MM.1S (cell line): Measurements from ENCODE around the gene P4HTM.

Experiments used
- DNase-seq: peaks from one replicate; pipeline ENCODE4 v3.0.0-alpha.2; 2015
- H2AFZ ChIP-seq: fragments of 300-600 bp; sonication (generic); 2 replicates; pipeline ENCODE4 v1.6.0; 2016; ENCODE audit warnings: antibody characterized with exemption, low read length
- H3F3A ChIP-seq: fragments of 300-600 bp; sonication (generic); 2 replicates; pipeline ENCODE4 v1.6.1; 2016; ENCODE audit warnings: mild to moderate bottlenecking, antibody characterized with exemption, low read length, moderate library complexity, mixed read lengths; ENCODE audit not compliant: insufficient read depth
- H3K27ac ChIP-seq: fragments of 300-600 bp; sonication (generic); 2 replicates; pipeline ENCODE4 v1.5.1; 2016; ENCODE audit warnings: mild to moderate bottlenecking, low read length
- H3K27me3 ChIP-seq: fragments of 300-600 bp; sonication (generic); replicated peaks from 2 replicates; pipeline ENCODE4 v1.6.0; 2016; ENCODE audit warnings: low read length; ENCODE audit not compliant: insufficient read depth
- H3K36me3 ChIP-seq: fragments of 300-600 bp; sonication (generic); replicated peaks from 2 replicates; pipeline ENCODE4 v1.6.1; 2016; ENCODE audit warnings: mild to moderate bottlenecking, low read length, mixed read lengths; ENCODE audit not compliant: insufficient read depth
- H3K4me1 ChIP-seq: fragments of 300-600 bp; sonication (generic); 2 replicates; pipeline ENCODE4 v1.6.1; 2016; ENCODE audit warnings: low read length, mixed read lengths
- H3K4me2 ChIP-seq: fragments of 300-600 bp; sonication (generic); 2 replicates; pipeline ENCODE4 v1.6.0; 2016; ENCODE audit warnings: low read depth, low read length
- H3K4me3 ChIP-seq: fragments of 300-600 bp; sonication (generic); 2 replicates; pipeline ENCODE4 v1.5.1; 2016; ENCODE audit warnings: low read length, mixed read lengths
- H3K79me2 ChIP-seq: fragments of 300-600 bp; sonication (generic); 2 replicates; pipeline ENCODE4 v1.6.1; 2016; ENCODE audit warnings: mixed run types, low read length, mixed read lengths
- H3K9ac ChIP-seq: fragments of 300-600 bp; sonication (generic); 2 replicates; pipeline ENCODE4 v1.6.1; 2016; ENCODE audit warnings: low read length, mixed read lengths
- H3K9me2 ChIP-seq: fragments of 300-600 bp; sonication (generic); replicated peaks from 2 replicates; pipeline ENCODE4 v1.6.1; 2016; ENCODE audit warnings: mild to moderate bottlenecking, low read length, mixed read lengths; ENCODE audit not compliant: insufficient read depth
- H3K9me3 ChIP-seq: fragments of 300-600 bp; sonication (generic); replicated peaks from 2 replicates; pipeline ENCODE4 v1.6.1; 2016; ENCODE audit warnings: mild to moderate bottlenecking, low read length, mixed read lengths; ENCODE audit not compliant: insufficient read depth
- H4K20me1 ChIP-seq: fragments of 300-600 bp; sonication (generic); 2 replicates; pipeline ENCODE4 v1.6.1; 2016; ENCODE audit warnings: mild to moderate bottlenecking, low read length, moderate library complexity, mixed read lengths; ENCODE audit not compliant: insufficient read depth
- CTCF ChIP-seq: fragments of 300-600 bp; sonication (generic); IDR thresholded peaks from 2 replicates; pipeline ENCODE4 v1.5.1; 2016; ENCODE audit warnings: antibody characterized with exemption, low read length, mixed read lengths
- EZH2 ChIP-seq: fragments of 300-600 bp; sonication (generic); optimal IDR thresholded peaks from 2 replicates; pipeline ENCODE3; 2017; ENCODE audit warnings: low read depth, mild to moderate bottlenecking, antibody characterized with exemption, low read length, mixed read lengths
- EZH2phosphoT487 ChIP-seq: fragments of 300-600 bp; sonication (generic); IDR thresholded peaks from 2 replicates; pipeline ENCODE4 v1.6.1; 2018; ENCODE audit warnings: antibody characterized with exemption, low read length

P4HTM gene

DNA sequence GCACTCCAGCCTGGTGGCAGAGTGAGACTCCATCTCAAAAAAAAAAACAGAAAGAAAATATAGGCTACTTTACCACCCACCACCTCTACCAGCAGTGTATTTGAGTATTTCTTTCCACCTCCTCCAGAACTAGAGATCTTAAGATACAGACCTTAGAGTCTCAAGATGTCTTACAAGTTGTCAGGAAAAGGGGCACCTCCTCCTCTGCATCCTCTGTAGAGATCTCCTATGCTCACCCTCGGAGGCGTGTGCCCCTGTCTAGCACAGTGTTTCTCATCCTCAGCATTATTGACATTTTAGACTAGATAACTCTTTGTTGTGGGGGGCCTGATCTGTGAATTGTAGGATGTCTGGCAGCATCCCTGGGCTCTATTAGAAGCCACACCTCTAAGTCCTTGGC is 27.7 kb upstream of the P4HTM start:
- Histone ChIP-seq H3K27ac (no peak overlapping the region), H3K36me3 (no peaks in the 10 kb centered on the region; the same call in 1 of the 2 replicates), H3F3A (peaks cover 5% of the 10 kb centered on the region; the same call in 1 of the 2 replicates), H3K4me3 (no peak overlapping the region), H3K9ac (no peak overlapping the region), H4K20me1 (0 out of 2 replicates have a peak, but pooled peaks cover 4% of the 10 kb centered on the region), H3K79me2 (peaks cover 12% of the 10 kb centered on the region), H3K27me3 (no peaks in the 10 kb centered on the region), H3K4me1 (peaks cover 9% of the 10 kb centered on the region; the same call in 1 of the 2 replicates), H3K9me2 (no peaks in the 10 kb centered on the region), H3K9me3 (no peaks in the 10 kb centered on the region), H3K4me2 (no peak overlapping the region), H2AFZ (no peak overlapping the region)
- no peak for DNase-seq
- TF ChIP-seq EZH2: no peak
- no peak for TF ChIP-seq CTCF
- TF ChIP-seq EZH2phosphoT487: no peak

GRCh38 chr3:48962939-48963338 is 27.1 kb upstream of the P4HTM start:
- Histone ChIP-seq H3K27ac (no peak overlapping the region), H3F3A (peaks cover 5% of the 10 kb centered on the region; the same call in 1 of the 2 replicates), H3K27me3 (no peaks in the 10 kb centered on the region), H3K9me2 (no peaks in the 10 kb centered on the region), H3K4me1 (peaks cover 9% of the 10 kb centered on the region; the same call in 1 of the 2 replicates), H2AFZ (no peak overlapping the region), H3K4me2 (no peak overlapping the region), H3K79me2 (peaks cover 10% of the 10 kb centered on the region), H4K20me1 (0 out of 2 replicates have a peak, but pooled peaks cover 4% of the 10 kb centered on the region), H3K9ac (no peak overlapping the region), H3K9me3 (no peaks in the 10 kb centered on the region), H3K36me3 (no peaks in the 10 kb centered on the region; the same call in 1 of the 2 replicates), H3K4me3 (no peak overlapping the region)
- TF ChIP-seq CTCF (no peak), EZH2 (no peak), EZH2phosphoT487 (no peak)
- no peak for DNase-seq

DNA sequence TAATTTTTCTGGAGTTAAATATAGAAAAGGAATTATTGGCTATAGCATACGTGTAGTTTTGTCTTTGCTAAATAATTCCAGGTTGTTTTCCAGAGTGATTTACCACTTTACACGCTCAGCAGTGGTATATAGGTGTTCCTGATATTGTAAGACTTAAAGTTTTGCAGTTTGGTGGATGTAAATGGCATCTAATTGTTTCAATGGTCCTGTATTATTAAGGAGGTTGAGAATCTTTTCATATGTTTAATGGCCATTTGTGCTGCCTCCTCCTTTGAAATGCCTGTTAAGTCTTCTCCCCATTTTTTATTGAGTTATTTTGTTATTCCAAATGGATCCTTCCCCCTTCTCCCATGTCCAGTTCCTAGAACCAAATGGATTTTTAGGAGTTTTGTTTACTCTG is 26.4 kb upstream of the P4HTM start:
- no peak for DNase-seq
- Histone ChIP-seq H3K9me3 (no peaks in the 10 kb centered on the region), H3K36me3 (no peaks in the 10 kb centered on the region; the same call in 1 of the 2 replicates), H3K4me1 (peaks cover 9% of the 10 kb centered on the region; the same call in 1 of the 2 replicates), H3K9me2 (no peaks in the 10 kb centered on the region), H3K27me3 (no peaks in the 10 kb centered on the region), H4K20me1 (0 out of 2 replicates have a peak, but pooled peaks cover 4% of the 10 kb centered on the region), H3K79me2 (peaks cover 5% of the 10 kb centered on the region; the same call in 1 of the 2 replicates), H3K4me3 (no peak overlapping the region), H3K9ac (no peak overlapping the region), H3F3A (peaks cover 5% of the 10 kb centered on the region; the same call in 1 of the 2 replicates), H2AFZ (no peak overlapping the region), H3K27ac (no peak overlapping the region), H3K4me2 (no peak overlapping the region)
- TF ChIP-seq CTCF: no peak
- no peak for TF ChIP-seq EZH2
- TF ChIP-seq EZH2phosphoT487: no peak
